NCI-H2081 (cell line): ENCODE data around the gene ADD1.
A peak's percentile ranks its signal among the peaks of the same experiment; 100 is the strongest.
"Not testable (repeated sequence)": the region's sequence is repeated elsewhere in the genome, so short reads cannot be mapped to it uniquely, and the experiment has no call there.

Experiments
- DNase-seq, 2 experiments: peaks; one replicate each; lab custom pipeline; 2025; lab: John Stamatoyannopoulos, UW

Gene ADD1

GRCh38 chr4:2886161-2886560 lies 42.5 kb downstream of the ADD1 start:
- no peak for DNase-seq

- DNase-seq: peak in 1 of 2 experiments; percentile 57
Measured at GRCh38 chr4:2886622-2887021, 43.0 kb downstream of the ADD1 start.

- no peak for DNase-seq
Measured at GRCh38 chr4:2887343-2887742, 43.7 kb downstream of the ADD1 start.

- no peak for DNase-seq
Measured at GRCh38 chr4:2888886-2889285, 45.2 kb downstream of the ADD1 start.

DNA sequence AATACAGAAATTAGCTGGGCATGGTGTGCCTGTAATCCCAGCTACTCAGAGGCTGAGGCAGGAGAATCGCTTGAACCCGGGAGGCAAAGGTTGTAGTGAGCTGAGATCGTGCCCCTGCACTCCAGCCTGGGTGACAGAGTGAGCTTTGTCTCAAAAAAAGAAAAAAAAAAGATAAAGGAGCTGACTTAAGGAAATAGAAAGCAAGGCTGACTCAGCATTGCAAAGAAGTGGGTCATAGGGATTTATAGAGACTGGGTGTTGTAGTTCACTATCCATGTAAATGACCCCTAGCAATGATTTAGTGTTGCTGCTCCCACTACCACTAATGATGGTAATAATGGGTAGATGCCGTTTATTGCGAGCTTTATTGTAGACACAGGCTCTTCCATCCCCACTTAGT lies 47.6 kb downstream of the ADD1 start:
- no peak for DNase-seq

- no peak for DNase-seq
Measured at GRCh38 chr4:2893772-2894171, 50.1 kb downstream of the ADD1 start.

GRCh38 chr4:2898001-2898400 lies 54.4 kb downstream of the ADD1 start:
- no peak for DNase-seq

- no peak for DNase-seq
Measured at GRCh38 chr4:2900741-2901140, 57.1 kb downstream of the ADD1 start.

GRCh38 chr4:2901186-2901585 lies 57.5 kb downstream of the ADD1 start:
- DNase-seq: no peak

- DNase-seq: peak in 1 of 2 experiments; percentile 38
Measured at GRCh38 chr4:2902126-2902525, 58.5 kb downstream of the ADD1 start.

GRCh38 chr4:2905544-2905943 lies 61.9 kb downstream of the ADD1 start:
- no peak for DNase-seq

- DNase-seq: no peak
Measured at GRCh38 chr4:2906218-2906617, 62.6 kb downstream of the ADD1 start.

DNA sequence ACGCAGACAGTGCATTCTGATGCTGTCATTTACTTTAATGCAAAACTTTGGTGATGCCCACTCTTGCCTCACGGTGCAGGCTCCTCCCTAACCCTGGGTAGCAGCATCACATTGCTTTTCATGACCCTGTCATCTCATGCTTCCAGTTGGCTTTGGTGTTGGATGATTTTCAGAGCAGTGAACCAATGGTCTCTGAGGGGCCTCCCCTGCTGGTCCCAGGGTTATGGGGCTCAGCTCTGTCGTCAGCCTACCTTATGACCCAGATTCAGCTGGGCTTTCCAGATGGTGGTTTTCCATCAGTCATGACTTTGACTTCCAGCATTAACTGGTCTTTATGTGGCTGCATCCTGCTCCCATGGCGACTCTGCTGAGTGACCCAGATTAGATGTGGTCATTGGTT lies 63.6 kb downstream of the ADD1 start:
- no peak for DNase-seq

GRCh38 chr4:2907706-2908293 lies 64.2 kb downstream of the ADD1 start:
- peak in 1 of 2 experiments; percentile 14 for DNase-seq

DNA sequence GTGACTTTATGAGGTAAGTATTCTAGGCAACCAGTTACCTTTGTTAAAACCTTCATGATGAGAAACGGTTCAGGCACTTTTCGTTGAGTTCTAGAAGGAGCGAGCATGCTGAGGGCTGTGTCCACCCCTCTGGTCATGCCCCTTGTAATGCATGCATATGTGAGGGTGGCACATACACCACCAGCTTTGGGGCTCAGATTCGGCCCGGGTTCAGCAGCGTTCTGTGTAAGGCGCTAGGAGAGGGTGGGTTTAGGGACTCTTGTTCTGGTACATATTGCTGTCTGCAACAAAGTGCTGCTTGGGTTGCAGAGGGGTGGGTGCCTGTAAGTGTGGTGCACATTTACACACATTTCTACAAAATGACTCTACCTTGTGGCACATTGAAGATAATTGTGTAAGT lies 65.0 kb downstream of the ADD1 start:
- no peak for DNase-seq

DNA sequence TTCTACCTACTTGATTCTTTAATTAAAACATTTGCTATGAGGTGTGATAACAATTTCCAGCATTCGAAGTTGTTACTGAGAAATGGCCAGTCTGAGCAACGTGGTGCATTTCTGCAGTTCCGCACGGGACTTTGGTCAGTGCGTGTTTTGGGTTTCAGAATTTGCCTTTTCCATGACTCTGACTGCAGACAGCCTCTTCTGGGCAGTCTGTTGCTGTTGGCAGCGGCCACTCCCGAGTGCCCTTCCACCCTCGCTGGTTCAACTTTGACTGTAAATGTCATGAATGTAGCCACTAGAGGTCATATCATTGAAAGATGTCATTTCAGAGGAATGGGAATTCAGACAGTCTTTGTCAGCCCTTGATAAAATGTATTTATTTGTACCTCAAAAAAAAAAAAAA lies 65.9 kb downstream of the ADD1 start:
- DNase-seq: no peak

GRCh38 chr4:2910409-2910808 lies 66.8 kb downstream of the ADD1 start:
- DNase-seq: no peak

DNA sequence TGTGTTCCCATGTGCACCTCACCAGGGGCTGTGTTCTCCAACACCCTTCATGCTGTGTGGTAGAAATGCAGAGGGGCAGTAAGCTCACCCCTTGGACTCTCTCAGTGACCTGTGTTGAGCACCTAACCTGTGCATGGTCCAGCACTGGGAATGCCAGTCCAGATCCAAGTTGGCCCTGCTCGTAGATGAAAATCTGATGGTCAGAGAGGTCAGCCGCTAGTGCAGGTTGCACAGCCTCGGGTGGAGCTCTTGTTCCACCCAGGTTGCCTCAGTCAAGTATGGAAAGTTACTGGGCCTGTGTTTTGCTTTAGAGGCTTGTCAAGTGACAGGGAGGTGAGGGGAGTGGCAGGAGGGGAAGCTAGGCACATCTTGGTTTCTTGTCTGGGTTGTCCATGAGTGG lies 68.2 kb downstream of the ADD1 start:
- no peak for DNase-seq

GRCh38 chr4:2913168-2913567 lies 69.5 kb downstream of the ADD1 start:
- no peak for DNase-seq

- DNase-seq: no peak
Measured at GRCh38 chr4:2914256-2915126, 70.8 kb downstream of the ADD1 start.

DNA sequence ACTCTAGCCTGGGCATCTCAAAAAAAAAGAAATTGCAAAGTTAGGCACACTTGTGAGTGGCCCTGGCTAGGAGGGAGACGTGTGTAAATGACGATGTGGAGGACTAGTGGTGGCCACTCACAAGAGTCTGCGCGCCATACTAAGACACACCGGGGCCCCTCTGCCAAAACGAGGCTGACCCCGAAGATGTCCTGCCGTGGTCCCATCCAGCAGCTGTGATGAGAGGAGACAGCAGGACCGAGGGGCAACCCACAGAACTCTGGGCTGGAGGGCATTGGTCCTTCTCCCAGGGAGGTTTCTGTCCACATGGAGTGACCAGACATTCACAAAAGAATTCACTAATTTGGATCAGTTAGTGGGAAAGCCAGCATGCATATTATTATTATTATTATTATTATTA lies 72.1 kb downstream of the ADD1 start:
- DNase-seq: no peak

DNA sequence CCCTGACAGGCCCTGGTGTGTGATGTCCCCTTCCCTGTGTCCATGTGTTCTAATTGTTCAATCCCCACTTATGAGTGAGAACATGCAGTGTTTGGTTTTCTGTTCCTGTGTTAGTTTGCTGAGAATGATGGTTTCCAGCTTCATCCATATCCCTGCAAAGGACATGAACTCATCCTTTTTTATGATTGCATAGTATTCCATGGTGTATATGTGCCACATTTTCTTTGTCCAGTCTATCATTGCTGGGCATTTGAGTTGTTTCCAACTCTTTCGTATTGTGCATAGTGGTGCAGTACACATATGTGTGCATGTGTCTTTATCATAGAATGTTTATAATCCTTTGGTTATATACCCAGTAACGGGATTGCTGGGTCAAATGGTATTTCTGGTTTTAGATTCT lies 73.1 kb downstream of the ADD1 start:
- DNase-seq: not testable (repeated sequence)

- not testable (repeated sequence) for DNase-seq
Measured at GRCh38 chr4:2918300-2918699, 74.7 kb downstream of the ADD1 start.

DNA sequence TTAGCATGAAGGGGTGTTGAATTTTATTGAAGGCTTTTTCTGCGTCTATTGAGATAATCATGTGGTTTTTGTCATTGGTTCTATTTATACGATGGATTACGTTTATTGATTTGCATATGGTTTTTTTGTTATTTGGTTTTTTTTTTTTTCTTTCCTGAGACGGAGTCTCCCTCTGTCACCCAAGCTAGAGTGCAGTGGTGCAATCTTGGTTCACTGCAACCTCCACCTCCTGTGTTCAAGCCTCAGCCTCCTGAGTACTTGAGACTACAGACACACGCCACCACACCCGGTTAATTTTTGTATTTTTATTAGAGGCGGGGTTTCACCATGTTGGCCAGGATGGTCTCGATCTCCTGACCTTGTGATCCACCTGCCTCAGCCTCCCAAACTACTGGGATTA lies 75.1 kb downstream of the ADD1 start:
- not testable (repeated sequence) for DNase-seq
